GM12891 (cell line): ENCODE data around the gene NAA35.

Experiments used
- POLR2A ChIP-seq: IDR thresholded peaks from 2 replicates; pipeline ENCODE4 v1.6.1; 2011; ENCODE audit warnings: low read depth, low read length, control low read depth
- POLR2AphosphoS5 ChIP-seq: IDR thresholded peaks from 2 replicates; pipeline ENCODE4 v1.6.1; 2011; ENCODE audit warnings: low read depth, low read length, control low read depth

- no peak for TF ChIP-seq POLR2AphosphoS5
- TF ChIP-seq POLR2A = no peak
Measured at GRCh38 chr9:86061972-86062739, 121.2 kb downstream of the NAA35 start.
